Liver (tissue), 3 donors: ENCODE measurements around the gene MYCBPAP.

Experiments
- ATF3 ChIP-seq: IDR thresholded peaks from 2 replicates; pipeline ENCODE4 v1.6.1; 2016; ENCODE audit warnings: antibody characterized with exemption
- CTCF ChIP-seq: fragments of 150-350 bp; IDR thresholded peaks from 2 replicates; pipeline ENCODE4 v1.5.1; 2017; ENCODE audit warnings: improper control_type of control experiment, low read depth, low read length; ENCODE audit not compliant: missing input control
- GABPA ChIP-seq, 2 donors: IDR thresholded peaks in 1 of 2; conservative IDR thresholded peaks in 1 of 2; 2 replicates each; pipeline ENCODE4 v1.6.1; 2016; ENCODE audit warnings: antibody characterized with exemption in 2 of 2, mild to moderate bottlenecking in 1 of 2, moderate library complexity in 1 of 2
- JUND ChIP-seq, 2 donors: IDR thresholded peaks; 2 replicates each; pipeline ENCODE4 v1.6.1; 2016; ENCODE audit warnings: antibody characterized with exemption in 2 of 2
- RAD21 ChIP-seq, 2 donors: IDR thresholded peaks; 2 replicates each; pipeline ENCODE4 v1.6.1; 2016; ENCODE audit warnings: antibody characterized with exemption in 2 of 2, mild to moderate bottlenecking in 2 of 2
- REST ChIP-seq: IDR thresholded peaks from 2 replicates; pipeline ENCODE4 v1.6.1; 2016; ENCODE audit warnings: antibody characterized with exemption, mild to moderate bottlenecking
- TAF1 ChIP-seq: conservative IDR thresholded peaks from 2 replicates; pipeline ENCODE4 v1.6.1; 2016; ENCODE audit warnings: antibody characterized with exemption, mild to moderate bottlenecking
- donor health status: healthy.
- donor health status: healthy.

- TF ChIP-seq CTCF, result no peak
- TF ChIP-seq JUND (IDR thresholded peaks at IDR 0.05), result no peak
- TF ChIP-seq REST, result no peak
- TF ChIP-seq TAF1, result no peak
- TF ChIP-seq RAD21 (IDR thresholded peaks at IDR 0.05), result no peak
- no peak for TF ChIP-seq GABPA (IDR thresholded peaks at IDR 0.05 in 1 of 2, conservative IDR thresholded peaks at IDR 0.05 in 1 of 2)
- TF ChIP-seq ATF3, result no peak
Observed at GRCh38 chr17:50533185-50533584, 24.9 kb downstream of the MYCBPAP start.
